A549 (cell line): ENCODE results near the gene UNC45B. TPM values are rescaled to one million over a fixed set of nuclear protein-coding genes. Genes with fewer than 3 reads are reported as not detected.

Source experiments
- ATAC-seq, 2 experiments: fragments of 200-7000 bp in 1 of 2; fragments of >200 bp in 1 of 2; cut with Nextera tagmentation in 1 of 2; cut with Tn5 transposase in 1 of 2; 3 replicates each; pipeline versions ENCODE4 v1.8.0 to v1.9.1; 2018 to 2020; ENCODE audit warnings: mild to moderate bottlenecking in 1 of 2, moderate library complexity in 1 of 2
- CTCF ChIA-PET: fragments of 300-600 bp; sonication (Branson Sonifier 250); formaldehyde crosslinking; extraction: SDS; loops from one replicate; lab custom pipeline; 2021; ENCODE audit warnings: antibody characterized with exemption, inconsistent platforms; lab: Yijun Ruan, JAX
- POLR2A ChIA-PET: fragments of 350-600 bp; formaldehyde crosslinking; extraction: SDS; loops from one replicate; lab custom pipeline; 2021; ENCODE audit warnings: antibody characterized with exemption, inconsistent platforms; lab: Yijun Ruan, JAX
- DNase-seq, 2 experiments: peaks; one replicate each; pipeline versions ENCODE4 v3.0.0 to v3.0.0-alpha.2; 2011 to 2016; ENCODE audit warnings: low read depth in 1 of 2, low spot score in 1 of 2
- FAIRE-seq: peaks from 2 replicates; lab custom pipeline; 2011; peaks lifted over from hg19 to GRCh38; lab: Jason Lieb, UNC
- H3K27ac ChIP-seq, 2 experiments: fragments of >200 bp; sonication (Bioruptor Twin); formaldehyde crosslinking; 3 replicates each; pipeline ENCODE4 v1.5.1; 2016 to 2017
- H3K4me1 ChIP-seq: fragments of >200 bp; sonication (Bioruptor Twin); formaldehyde crosslinking; 3 replicates; pipeline ENCODE4 v1.6.1; 2016
- H3K4me2 ChIP-seq: fragments of >200 bp; sonication (Bioruptor Twin); formaldehyde crosslinking; 3 replicates; pipeline ENCODE4 v1.6.1; 2016
- H3K4me3 ChIP-seq: fragments of >200 bp; sonication (Bioruptor Twin); formaldehyde crosslinking; 3 replicates; pipeline ENCODE4 v1.5.1; 2016
- H3K9me3 ChIP-seq: fragments of >200 bp; sonication (Bioruptor Twin); formaldehyde crosslinking; 3 replicates; pipeline ENCODE4 v1.6.1; 2016
- BCL3 ChIP-seq: fragments of >200 bp; sonication (Bioruptor Twin); formaldehyde crosslinking; IDR thresholded peaks from 3 replicates; pipeline ENCODE4 v1.6.1; 2016
- BHLHE40 ChIP-seq: IDR thresholded peaks from 2 replicates; pipeline ENCODE4 v1.6.1; 2012; ENCODE audit warnings: low read depth, low read length, inconsistent platforms
- CBX2 ChIP-seq: fragments of 200-600 bp; sonication (generic); IDR thresholded peaks from 2 replicates; pipeline ENCODE4 v1.6.1; 2016; ENCODE audit warnings: low read depth, mild to moderate bottlenecking, borderline replicate concordance
- CBX8 ChIP-seq: fragments of 200-600 bp; sonication (generic); IDR thresholded peaks from 2 replicates; pipeline ENCODE4 v1.6.1; 2016
- CHD2 ChIP-seq: fragments of 150-350 bp; IDR thresholded peaks from 2 replicates; pipeline ENCODE4 v1.6.1; 2014; ENCODE audit warnings: low read length; ENCODE audit not compliant: partially characterized antibody
- CTCF ChIP-seq: fragments of >200 bp; sonication (Bioruptor Twin); formaldehyde crosslinking; IDR thresholded peaks from 3 replicates; pipeline ENCODE4 v1.5.1; 2016
- EHF ChIP-seq: fragments of 250-450 bp; sonication (Bioruptor Pico); IDR thresholded peaks from 2 replicates; pipeline ENCODE4 v1.5.0; 2020; ENCODE audit warnings: mild to moderate bottlenecking
- EHMT2 ChIP-seq: fragments of 200-600 bp; sonication (generic); IDR thresholded peaks from 2 replicates; pipeline ENCODE4 v1.6.1; 2016; ENCODE audit warnings: antibody characterized with exemption, low read depth, mild to moderate bottlenecking, moderate library complexity
- ESRRA ChIP-seq: fragments of 150-350 bp; IDR thresholded peaks from 2 replicates; pipeline ENCODE4 v1.6.1; 2014; ENCODE audit warnings: mild to moderate bottlenecking, low read length, borderline replicate concordance
- FOSB ChIP-seq: fragments of 250-450 bp; sonication (Bioruptor Pico); IDR thresholded peaks from 2 replicates; pipeline ENCODE4 v1.5.0; 2020; ENCODE audit warnings: mild to moderate bottlenecking, moderate library complexity
- FOXS1 ChIP-seq: fragments of 250-450 bp; sonication (Bioruptor Pico); IDR thresholded peaks from 2 replicates; pipeline ENCODE4 v1.5.0; 2020; ENCODE audit warnings: mild to moderate bottlenecking, moderate library complexity
- HEYL ChIP-seq: fragments of 250-450 bp; sonication (Bioruptor Pico); IDR thresholded peaks from 2 replicates; pipeline ENCODE4 v1.8.0; 2021; ENCODE audit warnings: mild to moderate bottlenecking, moderate library complexity
- JUN ChIP-seq, 2 experiments: fragments of >200 bp; sonication (Bioruptor Twin); formaldehyde crosslinking; IDR thresholded peaks; 2 replicates in 1 of 2; 3 replicates in 1 of 2; pipeline ENCODE4 v1.6.1; 2016 to 2017
- JUNB ChIP-seq: fragments of >200 bp; sonication (Bioruptor Twin); formaldehyde crosslinking; IDR thresholded peaks from 2 replicates; pipeline ENCODE4 v1.6.1; 2016
- KDM5A ChIP-seq: fragments of 200-600 bp; sonication (generic); IDR thresholded peaks from 2 replicates; pipeline ENCODE4 v1.6.1; 2016; ENCODE audit warnings: antibody characterized with exemption, mild to moderate bottlenecking
- MYC ChIP-seq: IDR thresholded peaks from 2 replicates; pipeline ENCODE4 v1.6.1; 2012; ENCODE audit warnings: mild to moderate bottlenecking, inconsistent platforms, low read length, improper control_type of control experiment, borderline replicate concordance
- NFE2L2 ChIP-seq: fragments of 150-350 bp; conservative IDR thresholded peaks from 2 replicates; pipeline ENCODE4 v1.6.1; 2014; ENCODE audit warnings: low read length
- PHF8 ChIP-seq: fragments of 200-600 bp; sonication (generic); IDR thresholded peaks from 2 replicates; pipeline ENCODE4 v1.6.1; 2016; ENCODE audit warnings: low read depth, mild to moderate bottlenecking, antibody characterized with exemption, moderate library complexity, borderline replicate concordance
- POLR2A ChIP-seq: IDR thresholded peaks from 2 replicates; pipeline ENCODE4 v1.6.1; 2012; ENCODE audit warnings: mild to moderate bottlenecking, low read length
- RCOR1 ChIP-seq: fragments of 150-350 bp; IDR thresholded peaks from 2 replicates; pipeline ENCODE4 v1.6.1; 2014; ENCODE audit warnings: antibody characterized with exemption, low read length, low read depth
- SREBF2 ChIP-seq: fragments of 450-650 bp; IDR thresholded peaks from 2 replicates; pipeline ENCODE4 v1.6.1; 2014; ENCODE audit warnings: mild to moderate bottlenecking, moderate library complexity
- TFCP2L1 ChIP-seq: fragments of 250-450 bp; sonication (Bioruptor Pico); IDR thresholded peaks from 2 replicates; pipeline ENCODE4 v1.5.0; 2021; ENCODE audit warnings: mild to moderate bottlenecking
- ZSCAN20 ChIP-seq: fragments of 250-450 bp; sonication (Bioruptor Pico); IDR thresholded peaks from 2 replicates; pipeline ENCODE4 v1.8.0; 2022; ENCODE audit warnings: mild to moderate bottlenecking, moderate library complexity
- WGBS: methylation state at CpG from one replicate; pipeline ENCODE4 v1.1.6; 2017; ENCODE audit errors: missing lambda C conversion rate; 5-methylcytosine and 5-hydroxymethylcytosine counted together
- polyA plus RNA-seq, 4 experiments: library from polyadenylated mRNA; depleted of rRNA in 3 of 4; stranded (reverse); fragments of >200 nt; fragmentation: RNase III in 1 of 4; extraction: RNeasy Plus Mini Kit Qiagen cat#74134 plus additional on column Dnase treatment in 1 of 4; gene quantifications; 2 replicates in 3 of 4; 3 replicates in 1 of 4; pipeline ENCODE4 v1.2.3, GENCODE V29; 2011 to 2017
- TF ChIP-seq, protein P1 (sequence below): fragments of 250-450 bp; sonication (Bioruptor Pico); IDR thresholded peaks from 2 replicates; pipeline ENCODE4 v1.5.0; 2020; ENCODE audit warnings: low read depth, mild to moderate bottlenecking, moderate library complexity
- TF ChIP-seq, protein P2 (sequence below): fragments of 250-450 bp; sonication (Bioruptor Pico); IDR thresholded peaks from 2 replicates; pipeline ENCODE4 v1.5.0; 2021; ENCODE audit warnings: mild to moderate bottlenecking, moderate library complexity, borderline replicate concordance
- TF ChIP-seq, protein P3 (sequence below): fragments of 200-600 bp; sonication (generic); IDR thresholded peaks from 2 replicates; pipeline ENCODE4 v1.6.1; 2016; ENCODE audit warnings: antibody characterized with exemption, mild to moderate bottlenecking, moderate library complexity
- TF ChIP-seq, protein P4 (sequence below): fragments of 450-650 bp; IDR thresholded peaks from 2 replicates; pipeline ENCODE4 v1.6.1; 2014; ENCODE audit warnings: antibody characterized with exemption
- TF ChIP-seq, protein P5 (sequence below): IDR thresholded peaks from 2 replicates; pipeline ENCODE4 v1.6.1; 2012

Gene UNC45B
- polyA plus RNA-seq, 2 of the 4 experiments (the other 2 are of a cell fraction), result not detected

DNA sequence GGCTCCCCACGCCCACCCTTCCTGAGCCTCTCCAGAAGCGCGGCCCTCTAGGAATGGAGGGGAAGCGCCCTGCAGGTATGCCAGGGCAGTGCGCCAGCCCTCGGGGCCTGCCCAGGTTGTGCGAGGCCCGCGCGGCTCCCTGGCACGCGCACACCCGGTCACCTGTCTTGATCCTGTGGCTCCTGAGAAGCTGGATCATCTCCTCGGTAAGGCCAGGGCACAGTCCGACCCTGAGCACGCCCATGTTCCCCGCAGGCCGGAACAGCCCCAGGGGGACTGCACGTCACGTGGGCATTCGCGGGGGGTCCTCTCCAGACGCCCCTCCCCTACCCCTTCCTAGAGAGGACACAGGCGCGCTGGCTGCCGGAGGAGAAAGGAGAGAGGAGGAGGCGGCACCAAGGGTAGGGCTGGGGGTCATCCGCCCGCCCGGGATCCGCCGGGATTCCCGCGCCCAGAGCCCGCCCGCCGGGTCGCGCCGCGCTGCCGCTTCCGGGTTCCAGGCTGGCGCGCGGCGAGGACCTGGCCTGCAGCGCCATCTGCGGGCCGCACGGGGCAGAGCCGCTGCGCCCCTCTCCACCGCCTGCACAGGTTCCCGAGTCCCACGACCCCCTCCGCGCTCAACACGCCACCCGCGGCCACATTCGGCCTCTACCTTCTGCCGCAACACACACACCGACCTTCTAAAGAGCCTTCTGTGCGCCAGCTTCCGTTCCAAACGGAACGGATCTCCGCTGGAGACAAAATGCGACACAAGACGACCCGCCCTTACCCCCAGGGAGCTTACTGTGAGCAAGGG is 28.0 kb upstream of the UNC45B start, which contains the start of gene RAD51D:
RAD51D (minus strand) TSS at position 491 of the 796 bp plus-strand sequence; CDS start at position 244, 247 bp downstream.
- H3K4me1 ChIP-seq, result peaks cover 27% of the 10 kb centered on the region
- no peak for FAIRE-seq
- peak within 1 kb of the TSS; percentile 90 for H3K4me2 ChIP-seq
- no peaks in the 10 kb centered on the region for H3K9me3 ChIP-seq
- ATAC-seq, result peak; percentile 85 to 92
- peak; percentile 81 to 83 for DNase-seq
- H3K4me3 ChIP-seq, result peak within 1 kb of the TSS; percentile 71
- ChIA-PET POLR2A (interaction anchor here (0.8 to 2.2 kb wide), 3 partner anchors 17 to 138 kb away, joined by 3 to 9 read pairs (median 3); no protein-coding TSS in a partner anchor), CTCF (interaction anchor here (0.6 to 13.1 kb wide), 82 partner anchors 10 to 730 kb away, joined by 3 to 297 read pairs (median 4); partner anchors contain the start of genes LIG3, NLE1, RFFL and SLFN5)
- WGBS, result 1% methylated on average over 50 of the region's 72 CpGs
- H3K27ac ChIP-seq, result peak within 1 kb of the TSS; percentile 91 to 94
- 0 out of 2 replicates have a peak, but pooled peaks have one; percentile 18 for TF ChIP-seq ESRRA
- TF ChIP-seq CBX2, result no peak
- TF ChIP-seq POLR2A, result peak; percentile 52; the same call in 1 of the 2 replicates
- no peak for TF ChIP-seq FOSB (CRISPR knock-in tag)
- 0 out of 2 replicates have a peak, but pooled peaks have one; percentile 22 for TF ChIP-seq BHLHE40
- TF ChIP-seq BCL3, result 0 out of 3 replicates have a peak, but pooled peaks have one; percentile 40
- TF ChIP-seq KDM5A, result no peak
- 0 out of 2 replicates have a peak, but pooled peaks have one; percentile 48 for TF ChIP-seq TFCP2L1
- no peak for TF ChIP-seq FOXS1
- peak; percentile 73 for TF ChIP-seq MYC
- no peak for TF ChIP-seq JUNB
- TF ChIP-seq ZSCAN20, result no peak
- TF ChIP-seq NFE2L2, result no peak
- TF ChIP-seq, protein P1, sequence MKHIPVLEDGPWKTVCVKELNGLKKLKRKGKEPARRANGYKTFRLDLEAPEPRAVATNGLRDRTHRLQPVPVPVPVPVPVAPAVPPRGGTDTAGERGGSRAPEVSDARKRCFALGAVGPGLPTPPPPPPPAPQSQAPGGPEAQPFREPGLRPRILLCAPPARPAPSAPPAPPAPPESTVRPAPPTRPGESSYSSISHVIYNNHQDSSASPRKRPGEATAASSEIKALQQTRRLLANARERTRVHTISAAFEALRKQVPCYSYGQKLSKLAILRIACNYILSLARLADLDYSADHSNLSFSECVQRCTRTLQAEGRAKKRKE (CRISPR knock-in tag), result no peak
- TF ChIP-seq CHD2, result peak; percentile 24
- TF ChIP-seq, protein P2, sequence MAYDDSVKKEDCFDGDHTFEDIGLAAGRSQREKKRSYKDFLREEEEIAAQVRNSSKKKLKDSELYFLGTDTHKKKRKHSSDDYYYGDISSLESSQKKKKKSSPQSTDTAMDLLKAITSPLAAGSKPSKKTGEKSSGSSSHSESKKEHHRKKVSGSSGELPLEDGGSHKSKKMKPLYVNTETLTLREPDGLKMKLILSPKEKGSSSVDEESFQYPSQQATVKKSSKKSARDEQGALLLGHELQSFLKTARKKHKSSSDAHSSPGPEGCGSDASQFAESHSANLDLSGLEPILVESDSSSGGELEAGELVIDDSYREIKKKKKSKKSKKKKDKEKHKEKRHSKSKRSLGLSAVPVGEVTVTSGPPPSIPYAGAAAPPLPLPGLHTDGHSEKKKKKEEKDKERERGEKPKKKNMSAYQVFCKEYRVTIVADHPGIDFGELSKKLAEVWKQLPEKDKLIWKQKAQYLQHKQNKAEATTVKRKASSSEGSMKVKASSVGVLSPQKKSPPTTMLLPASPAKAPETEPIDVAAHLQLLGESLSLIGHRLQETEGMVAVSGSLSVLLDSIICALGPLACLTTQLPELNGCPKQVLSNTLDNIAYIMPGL (CRISPR knock-in tag), result no peak
- no peak for TF ChIP-seq SREBF2
- TF ChIP-seq EHMT2, result no peak
- TF ChIP-seq, protein P3, sequence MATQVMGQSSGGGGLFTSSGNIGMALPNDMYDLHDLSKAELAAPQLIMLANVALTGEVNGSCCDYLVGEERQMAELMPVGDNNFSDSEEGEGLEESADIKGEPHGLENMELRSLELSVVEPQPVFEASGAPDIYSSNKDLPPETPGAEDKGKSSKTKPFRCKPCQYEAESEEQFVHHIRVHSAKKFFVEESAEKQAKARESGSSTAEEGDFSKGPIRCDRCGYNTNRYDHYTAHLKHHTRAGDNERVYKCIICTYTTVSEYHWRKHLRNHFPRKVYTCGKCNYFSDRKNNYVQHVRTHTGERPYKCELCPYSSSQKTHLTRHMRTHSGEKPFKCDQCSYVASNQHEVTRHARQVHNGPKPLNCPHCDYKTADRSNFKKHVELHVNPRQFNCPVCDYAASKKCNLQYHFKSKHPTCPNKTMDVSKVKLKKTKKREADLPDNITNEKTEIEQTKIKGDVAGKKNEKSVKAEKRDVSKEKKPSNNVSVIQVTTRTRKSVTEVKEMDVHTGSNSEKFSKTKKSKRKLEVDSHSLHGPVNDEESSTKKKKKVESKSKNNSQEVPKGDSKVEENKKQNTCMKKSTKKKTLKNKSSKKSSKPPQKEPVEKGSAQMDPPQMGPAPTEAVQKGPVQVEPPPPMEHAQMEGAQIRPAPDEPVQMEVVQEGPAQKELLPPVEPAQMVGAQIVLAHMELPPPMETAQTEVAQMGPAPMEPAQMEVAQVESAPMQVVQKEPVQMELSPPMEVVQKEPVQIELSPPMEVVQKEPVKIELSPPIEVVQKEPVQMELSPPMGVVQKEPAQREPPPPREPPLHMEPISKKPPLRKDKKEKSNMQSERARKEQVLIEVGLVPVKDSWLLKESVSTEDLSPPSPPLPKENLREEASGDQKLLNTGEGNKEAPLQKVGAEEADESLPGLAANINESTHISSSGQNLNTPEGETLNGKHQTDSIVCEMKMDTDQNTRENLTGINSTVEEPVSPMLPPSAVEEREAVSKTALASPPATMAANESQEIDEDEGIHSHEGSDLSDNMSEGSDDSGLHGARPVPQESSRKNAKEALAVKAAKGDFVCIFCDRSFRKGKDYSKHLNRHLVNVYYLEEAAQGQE, result peak; percentile 63
- TF ChIP-seq HEYL (CRISPR knock-in tag), result no peak
- TF ChIP-seq, protein P4, sequence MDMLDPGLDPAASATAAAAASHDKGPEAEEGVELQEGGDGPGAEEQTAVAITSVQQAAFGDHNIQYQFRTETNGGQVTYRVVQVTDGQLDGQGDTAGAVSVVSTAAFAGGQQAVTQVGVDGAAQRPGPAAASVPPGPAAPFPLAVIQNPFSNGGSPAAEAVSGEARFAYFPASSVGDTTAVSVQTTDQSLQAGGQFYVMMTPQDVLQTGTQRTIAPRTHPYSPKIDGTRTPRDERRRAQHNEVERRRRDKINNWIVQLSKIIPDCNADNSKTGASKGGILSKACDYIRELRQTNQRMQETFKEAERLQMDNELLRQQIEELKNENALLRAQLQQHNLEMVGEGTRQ, result peak; percentile 91
- peak in 1 of 2 experiments; percentile 73; a peak in 2 of 5 replicates for TF ChIP-seq JUN (IDR thresholded peaks at IDR 0.05)
- peak; percentile 75; the same call in 1 of the 2 replicates for TF ChIP-seq PHF8
- TF ChIP-seq EHF (CRISPR knock-in tag), result peak; percentile 64; the same call in 1 of the 2 replicates
- TF ChIP-seq, protein P5, sequence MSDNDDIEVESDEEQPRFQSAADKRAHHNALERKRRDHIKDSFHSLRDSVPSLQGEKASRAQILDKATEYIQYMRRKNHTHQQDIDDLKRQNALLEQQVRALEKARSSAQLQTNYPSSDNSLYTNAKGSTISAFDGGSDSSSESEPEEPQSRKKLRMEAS, result peak; percentile 85
- no peak for TF ChIP-seq RCOR1
- peak; percentile 98 for TF ChIP-seq CTCF
- no peak for TF ChIP-seq CBX8
